GM12873 (cell line): ENCODE data around the gene MCRIP2.

ENCODE experiments used
- CTCF ChIP-seq: IDR thresholded peaks from 2 replicates; pipeline ENCODE4 v1.5.1; 2012; ENCODE audit warnings: low read depth, mild to moderate bottlenecking, moderate library complexity, low read length, control low read depth; ENCODE audit not compliant: insufficient read depth; ENCODE audit errors: missing control alignments

The MCRIP2 gene

GRCh38 chr16:662597-662996 is 21.0 kb downstream of the MCRIP2 start:
- TF ChIP-seq CTCF, result no peak

GRCh38 chr16:666572-666971 is 24.9 kb downstream of the MCRIP2 start:
- no peak for TF ChIP-seq CTCF

- no peak for TF ChIP-seq CTCF
Observed at GRCh38 chr16:667113-667779, 25.6 kb downstream of the MCRIP2 start.

GRCh38 chr16:667780-668518 is 26.3 kb downstream of the MCRIP2 start, which contains the start of gene RHOT2:
RHOT2 (plus strand) TSS chr16:668132; CDS start chr16:668200, 68 bp downstream.
- TF ChIP-seq CTCF, result peak; percentile 83

GRCh38 chr16:668519-669171 is 27.0 kb downstream of the MCRIP2 start:
- TF ChIP-seq CTCF, result no peak

- TF ChIP-seq CTCF, result no peak
Observed at GRCh38 chr16:669666-670065, 28.0 kb downstream of the MCRIP2 start.
